AG04450 (cell line): ENCODE data around the gene C2. TPM values are rescaled to one million over a fixed set of nuclear protein-coding genes. Genes with fewer than 3 reads are reported as not detected.

Source experiments
- CTCF ChIA-PET: fragments of 300-600, 350-600 bp; formaldehyde crosslinking; extraction: SDS; loops from one replicate; lab custom pipeline; 2022; ENCODE audit warnings: antibody characterized with exemption, inconsistent platforms; lab: Charles Lee
- POLR2A ChIA-PET: fragments of 350-600 bp; formaldehyde crosslinking; extraction: SDS; loops from one replicate; lab custom pipeline; 2021; ENCODE audit warnings: antibody characterized with exemption, inconsistent platforms; lab: Yijun Ruan, JAX
- DNase-seq: peaks from one replicate; pipeline ENCODE4 v3.0.0-alpha.2; 2011; ENCODE audit warnings: low read depth, low spot score
- H3K27ac ChIP-seq: one replicate; pipeline ENCODE4 v1.5.1; 2012; ENCODE audit warnings: low read depth, low read length, control low read depth
- H3K27me3 ChIP-seq: one replicate; pipeline ENCODE4 v1.6.0; 2012; ENCODE audit warnings: low read length; ENCODE audit not compliant: control insufficient read depth, insufficient read depth
- H3K4me3 ChIP-seq: 2 replicates; pipeline ENCODE4 v1.5.1; 2011; ENCODE audit warnings: mild to moderate bottlenecking, low read depth, low read length, control low read depth
- H3K9me3 ChIP-seq: 2 replicates; pipeline ENCODE4 v1.5.1; 2012; ENCODE audit warnings: low read length; ENCODE audit not compliant: control insufficient read depth, insufficient read depth
- polyA plus RNA-seq: library from polyadenylated mRNA; depleted of rRNA; stranded (reverse); fragments of >200 nt; gene quantifications from 2 replicates; pipeline ENCODE4 v1.2.3, GENCODE V29; 2011
- TF ChIP-seq, protein P1 (sequence below): IDR thresholded peaks from 2 replicates; pipeline ENCODE4 v1.5.1; 2011; ENCODE audit warnings: low read depth, low read length, control low read depth, inconsistent platforms

The C2 gene
- polyA plus RNA-seq, 1 experiment, result 1.9 TPM

DNA sequence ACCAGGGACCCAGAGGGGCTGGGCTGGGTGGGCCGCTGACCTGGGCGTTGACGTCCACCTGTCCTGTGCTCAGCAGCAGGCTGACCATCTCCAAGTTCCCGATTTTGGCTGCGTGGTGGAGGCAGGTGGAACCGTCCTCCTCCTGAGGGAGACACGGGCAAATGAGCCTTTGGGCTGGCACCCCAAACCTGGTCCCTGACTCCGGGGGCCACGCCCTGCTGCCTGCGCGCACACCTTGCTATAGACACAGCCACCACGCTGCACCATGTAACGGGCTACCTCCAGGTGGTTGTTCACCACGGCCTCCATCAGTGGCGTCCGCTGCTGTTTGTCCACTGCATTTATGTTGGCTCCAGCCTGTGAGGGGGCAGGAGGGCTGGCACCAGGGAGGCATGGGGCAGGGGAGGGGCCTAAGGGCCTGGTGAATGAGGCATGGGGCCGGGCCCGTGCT lies 41.0 kb upstream of the C2 start:
- H3K9me3 ChIP-seq, result no peaks in the 10 kb centered on the region; the same call in 1 of the 2 replicates
- no peak for DNase-seq
- ChIA-PET CTCF (no interaction called here), POLR2A (interaction anchor here (0.7 kb wide), 1 partner anchor 63 kb away, joined by 3 read pairs; no protein-coding TSS in a partner anchor)
- H3K4me3 ChIP-seq, result no peak overlapping the region
- no peaks in the 10 kb centered on the region for H3K27me3 ChIP-seq
- TF ChIP-seq, protein P1, sequence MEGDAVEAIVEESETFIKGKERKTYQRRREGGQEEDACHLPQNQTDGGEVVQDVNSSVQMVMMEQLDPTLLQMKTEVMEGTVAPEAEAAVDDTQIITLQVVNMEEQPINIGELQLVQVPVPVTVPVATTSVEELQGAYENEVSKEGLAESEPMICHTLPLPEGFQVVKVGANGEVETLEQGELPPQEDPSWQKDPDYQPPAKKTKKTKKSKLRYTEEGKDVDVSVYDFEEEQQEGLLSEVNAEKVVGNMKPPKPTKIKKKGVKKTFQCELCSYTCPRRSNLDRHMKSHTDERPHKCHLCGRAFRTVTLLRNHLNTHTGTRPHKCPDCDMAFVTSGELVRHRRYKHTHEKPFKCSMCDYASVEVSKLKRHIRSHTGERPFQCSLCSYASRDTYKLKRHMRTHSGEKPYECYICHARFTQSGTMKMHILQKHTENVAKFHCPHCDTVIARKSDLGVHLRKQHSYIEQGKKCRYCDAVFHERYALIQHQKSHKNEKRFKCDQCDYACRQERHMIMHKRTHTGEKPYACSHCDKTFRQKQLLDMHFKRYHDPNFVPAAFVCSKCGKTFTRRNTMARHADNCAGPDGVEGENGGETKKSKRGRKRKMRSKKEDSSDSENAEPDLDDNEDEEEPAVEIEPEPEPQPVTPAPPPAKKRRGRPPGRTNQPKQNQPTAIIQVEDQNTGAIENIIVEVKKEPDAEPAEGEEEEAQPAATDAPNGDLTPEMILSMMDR, result no peak
- H3K27ac ChIP-seq, result no peak overlapping the region

DNA sequence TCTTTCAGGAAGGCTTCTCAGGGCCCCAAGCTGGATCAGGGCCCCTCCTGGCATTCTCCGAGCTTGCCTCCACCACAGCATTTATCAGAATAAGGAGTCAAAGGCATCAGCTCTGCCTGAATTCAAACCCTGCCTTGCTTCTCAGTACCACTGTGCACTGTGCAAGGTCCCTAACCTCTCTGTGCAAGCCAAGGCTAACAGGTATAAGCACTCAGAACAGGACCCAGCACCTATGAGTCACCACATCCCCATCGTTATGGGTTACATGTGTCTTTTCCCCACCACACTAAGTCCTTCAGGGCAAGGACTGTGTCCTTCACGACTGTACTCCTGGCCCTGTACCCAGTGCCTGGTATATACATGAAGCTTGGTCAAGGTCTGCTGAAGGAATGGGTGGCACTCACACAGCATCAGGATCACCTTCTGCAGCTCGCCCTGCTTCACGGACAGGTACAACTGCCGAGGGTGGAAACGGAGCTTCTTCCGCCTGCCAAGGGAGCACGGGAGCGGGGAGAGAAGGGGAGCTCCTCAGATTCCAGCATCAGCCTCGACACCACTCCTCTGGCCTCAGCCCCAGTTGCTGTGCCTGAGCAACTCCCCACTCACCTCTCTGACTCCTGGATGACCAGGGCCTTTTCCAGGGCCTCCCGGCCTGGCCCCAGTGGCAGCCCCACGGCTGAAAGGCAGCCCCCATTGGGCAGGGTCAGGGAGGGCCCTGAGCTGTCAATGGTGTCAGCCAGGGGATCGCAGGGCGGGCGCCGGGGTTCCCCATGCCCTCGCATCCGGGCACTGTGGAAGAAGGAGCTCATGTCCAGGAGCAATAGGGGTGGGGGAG lies 40.1 kb upstream of the C2 start:
- no peak overlapping the region for H3K4me3 ChIP-seq
- H3K27me3 ChIP-seq, result no peaks in the 10 kb centered on the region
- TF ChIP-seq, protein P1, result no peak
- no peak overlapping the region for H3K27ac ChIP-seq
- H3K9me3 ChIP-seq, result no peaks in the 10 kb centered on the region; the same call in 1 of the 2 replicates
- no peak for DNase-seq
- POLR2A ChIA-PET, result interaction anchor here (0.6 kb wide), 1 partner anchor 57 kb away, joined by 14 read pairs; no protein-coding TSS in a partner anchor
- CTCF ChIA-PET, result interaction anchor here (0.6 to 5.0 kb wide), 3 partner anchors 11 to 217 kb away, joined by 3 to 21 read pairs (median 8); no protein-coding TSS in a partner anchor

DNA sequence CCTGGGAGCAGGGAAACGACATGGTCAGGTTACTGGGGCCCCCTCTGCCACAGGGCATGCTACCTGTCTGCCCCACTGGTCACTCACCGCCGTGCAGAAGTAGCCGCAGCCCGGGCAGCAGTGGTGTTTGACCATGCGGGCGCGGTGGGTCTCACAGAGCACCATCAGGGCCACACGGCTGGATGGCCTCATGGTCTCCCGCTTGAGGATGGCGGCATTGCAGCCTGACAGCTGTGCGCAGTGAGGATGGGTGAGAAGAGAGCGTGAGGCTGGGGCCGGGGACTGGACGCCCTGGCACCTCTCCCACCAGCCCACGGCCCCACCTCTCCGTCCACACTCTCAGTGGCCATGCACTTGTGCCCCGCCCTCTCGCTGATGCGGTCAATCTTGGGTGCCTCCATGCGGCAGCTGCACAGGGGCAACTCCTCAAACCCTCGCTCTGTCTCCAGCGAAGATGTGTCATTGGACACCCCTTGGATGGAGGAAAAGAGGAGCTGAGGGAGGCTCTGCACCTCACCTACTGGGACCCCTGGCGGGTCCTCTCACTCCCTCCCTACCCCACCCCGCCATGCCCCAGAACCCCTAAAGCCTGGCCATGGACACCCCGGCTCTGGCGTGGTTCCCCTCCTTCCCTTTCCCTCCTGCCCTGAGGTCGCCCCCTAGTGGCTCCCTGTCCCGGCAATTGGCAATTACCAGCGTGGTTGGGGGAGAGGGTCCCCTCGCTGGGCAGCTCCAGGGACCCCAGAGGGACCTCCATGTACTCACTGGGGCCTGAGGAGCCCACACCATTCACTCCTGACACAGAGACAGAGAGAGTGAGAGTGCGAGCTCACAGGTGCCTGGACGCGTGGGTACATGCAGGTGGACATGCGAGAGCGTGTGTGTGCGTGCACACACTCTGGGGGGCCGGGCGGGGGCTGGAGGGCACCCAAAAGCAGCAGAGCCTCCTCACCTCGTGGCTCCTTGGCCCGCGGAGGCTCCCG lies 39.0 kb upstream of the C2 start:
- POLR2A ChIA-PET, result interaction anchor here (0.6 kb wide), 1 partner anchor 58 kb away, joined by 14 read pairs; no protein-coding TSS in a partner anchor
- H3K27ac ChIP-seq, result no peak overlapping the region
- no peaks in the 10 kb centered on the region; the same call in 1 of the 2 replicates for H3K9me3 ChIP-seq
- TF ChIP-seq, protein P1, result peak; percentile 74
- no peaks in the 10 kb centered on the region for H3K27me3 ChIP-seq
- no peak overlapping the region for H3K4me3 ChIP-seq
- no peak for DNase-seq
- CTCF ChIA-PET, result interaction anchor here (0.8 to 5.0 kb wide), 6 partner anchors 10 to 159 kb away, joined by 3 to 21 read pairs (median 7); partner anchors contain the start of genes NELFE and SKIC2

DNA sequence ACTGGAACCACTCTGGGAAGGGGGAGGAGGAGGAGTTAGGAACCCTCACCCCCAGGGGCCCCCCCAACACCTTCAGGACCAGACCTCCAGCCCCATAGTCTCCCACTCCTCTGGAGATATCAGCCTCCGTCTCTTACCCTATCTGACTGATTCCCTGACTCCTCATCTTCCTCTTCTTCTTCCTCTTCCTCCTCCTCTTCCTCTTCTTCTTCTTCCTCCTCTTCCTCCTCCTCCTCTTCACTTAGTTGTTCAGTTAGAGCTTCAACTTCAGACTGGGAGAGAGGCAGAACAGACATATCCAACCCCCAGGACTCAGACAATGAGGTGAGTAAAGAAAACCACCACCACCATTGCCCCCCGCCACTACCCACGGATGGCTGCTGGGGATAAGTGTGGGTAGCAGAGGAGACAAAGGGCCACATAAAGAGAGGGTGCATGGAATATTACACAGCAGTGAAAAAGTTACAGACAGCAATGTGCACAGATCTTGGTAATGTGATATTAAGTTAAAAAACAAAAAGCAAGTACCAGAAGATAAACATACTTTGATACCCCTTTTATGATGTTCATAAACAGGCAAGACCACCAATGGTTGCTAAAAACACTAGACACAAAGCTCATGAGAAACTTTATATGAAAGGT lies 38.1 kb upstream of the C2 start:
- POLR2A ChIA-PET, result no interaction called here

More for the DNA sequence above, 38.1 kb upstream of the C2 start:
- TF ChIP-seq, protein P1, result no peak
- Histone ChIP-seq H3K9me3 (no peaks in the 10 kb centered on the region; the same call in 1 of the 2 replicates), H3K4me3 (no peak overlapping the region), H3K27ac (no peak overlapping the region), H3K27me3 (no peaks in the 10 kb centered on the region)
- no peak for DNase-seq
- CTCF ChIA-PET, result interaction anchor here (0.6 to 5.0 kb wide), 8 partner anchors 8 to 269 kb away, joined by 3 to 21 read pairs (median 4); partner anchors contain the start of genes NELFE and SKIC2
